Kasumi-1 (cell line): ENCODE results near the gene FBXL7.

ENCODE experiments used
- DNase-seq, 2 experiments: peaks; one replicate each; lab custom pipeline; 2025; lab: John Stamatoyannopoulos, UW

FBXL7 gene

DNA sequence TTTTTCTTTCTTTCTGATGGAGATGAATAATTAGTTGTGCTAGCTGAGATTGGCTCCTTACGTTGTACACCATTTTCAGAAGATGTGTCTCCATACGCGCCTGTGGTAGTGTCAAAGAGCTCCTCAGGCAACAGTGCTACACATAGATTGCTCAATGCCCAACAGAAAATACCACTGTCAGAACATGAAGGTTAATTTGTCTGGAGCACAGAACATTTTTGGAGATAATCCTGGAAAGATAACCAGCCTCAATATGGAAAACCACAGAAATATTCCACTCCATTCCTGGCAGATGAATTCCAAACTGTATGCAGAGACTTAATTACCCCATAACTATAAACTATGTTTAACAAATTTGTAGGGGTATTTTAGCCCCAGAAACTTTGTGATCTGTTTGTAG lies 446.0 kb downstream of the FBXL7 start:
- DNase-seq = no peak

DNA sequence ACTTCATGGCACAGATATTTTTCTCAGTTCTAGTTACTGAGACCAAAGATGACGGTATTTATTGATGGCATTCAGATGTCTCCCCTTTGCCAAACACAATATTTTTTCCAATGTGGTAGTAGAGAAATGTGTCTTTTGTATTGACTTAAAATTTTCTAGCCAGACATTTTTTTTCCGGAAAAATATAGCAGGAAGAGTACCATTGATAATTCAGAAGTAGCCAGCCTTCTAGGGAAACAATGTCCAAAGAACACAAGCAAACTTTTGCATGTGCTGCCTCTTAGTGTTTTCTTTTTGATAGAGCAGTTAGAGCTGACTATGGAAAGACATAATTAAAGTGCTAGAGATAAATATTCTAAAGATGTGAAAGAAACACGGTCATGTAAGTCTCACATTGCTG lies 448.2 kb downstream of the FBXL7 start:
- DNase-seq = no peak

DNA sequence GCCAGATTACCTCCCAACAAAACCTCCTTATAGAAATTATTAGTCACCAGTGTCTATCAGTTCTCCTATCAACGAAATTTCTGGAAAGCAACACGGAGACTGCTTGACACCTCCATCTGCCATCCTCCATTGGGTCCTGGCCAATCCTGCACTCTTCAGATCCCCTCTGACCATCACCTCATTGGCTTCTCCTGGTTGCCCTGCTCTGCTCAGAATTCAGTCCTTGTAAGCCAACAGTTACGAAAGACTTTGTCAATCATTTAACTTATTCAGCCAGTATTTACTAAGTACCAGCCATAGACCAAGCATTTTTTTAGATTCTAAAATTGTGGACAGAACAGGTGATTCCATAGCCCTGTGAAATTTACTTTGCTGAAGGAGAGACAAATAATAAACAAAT lies 451.1 kb downstream of the FBXL7 start:
- no peak for DNase-seq

DNA sequence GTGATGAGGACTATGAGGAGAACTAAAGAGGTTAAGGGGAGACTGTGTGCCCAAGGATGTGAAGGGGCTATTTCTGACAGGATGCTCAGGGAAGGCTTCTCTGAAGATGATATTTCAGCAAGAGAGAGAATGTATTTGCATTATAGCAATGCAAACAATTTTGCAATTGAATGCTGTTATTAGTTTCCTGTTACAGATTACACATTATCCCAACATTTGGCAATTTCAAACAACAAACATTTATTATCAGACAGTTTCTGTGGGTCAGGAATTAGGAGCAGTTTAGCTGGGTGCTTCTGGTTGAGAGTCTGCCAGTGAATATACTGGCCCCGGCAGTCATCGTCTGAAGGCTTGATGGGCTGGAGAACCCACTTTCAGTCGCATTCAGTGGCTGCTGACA lies 451.6 kb downstream of the FBXL7 start:
- DNase-seq = no peak

DNA sequence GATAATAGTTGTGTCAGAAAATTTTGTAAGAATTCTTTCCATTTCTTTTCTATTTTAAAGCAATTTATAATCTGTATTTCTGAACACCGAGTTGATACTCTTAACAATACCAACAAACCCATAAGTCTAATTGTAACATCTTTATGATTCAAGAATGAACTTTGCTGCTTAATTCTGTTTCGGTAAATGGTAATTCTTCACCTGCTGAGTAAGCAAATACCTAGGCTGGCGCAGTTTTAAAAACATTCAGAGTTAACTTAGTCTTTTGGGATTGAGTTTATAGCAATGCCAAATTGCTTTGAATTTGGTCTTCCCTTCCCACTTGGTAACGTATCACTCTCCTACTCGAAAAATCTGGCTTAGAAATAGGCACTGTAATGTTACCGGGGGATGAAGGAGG lies 456.6 kb downstream of the FBXL7 start:
- no peak for DNase-seq

DNA sequence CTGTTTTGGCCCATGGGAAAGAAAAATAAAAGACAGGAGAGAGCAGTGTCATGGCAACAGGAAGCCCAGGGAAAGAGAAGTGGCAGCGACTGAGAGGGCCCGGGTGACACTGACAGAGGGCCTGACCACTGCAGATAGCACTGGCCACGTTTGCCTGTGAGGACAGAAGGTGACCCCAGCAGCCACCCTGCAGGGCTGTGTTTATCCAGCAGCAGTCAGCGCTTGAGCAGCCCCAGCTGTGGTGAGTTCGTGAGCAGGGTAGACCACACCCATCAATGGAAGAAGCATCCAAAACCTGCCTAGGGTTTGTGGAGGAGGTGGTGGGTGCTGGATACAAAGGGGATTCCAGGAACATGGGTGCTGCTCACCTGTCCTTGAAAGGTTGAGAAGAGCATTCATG lies 457.1 kb downstream of the FBXL7 start:
- DNase-seq = no peak

DNA sequence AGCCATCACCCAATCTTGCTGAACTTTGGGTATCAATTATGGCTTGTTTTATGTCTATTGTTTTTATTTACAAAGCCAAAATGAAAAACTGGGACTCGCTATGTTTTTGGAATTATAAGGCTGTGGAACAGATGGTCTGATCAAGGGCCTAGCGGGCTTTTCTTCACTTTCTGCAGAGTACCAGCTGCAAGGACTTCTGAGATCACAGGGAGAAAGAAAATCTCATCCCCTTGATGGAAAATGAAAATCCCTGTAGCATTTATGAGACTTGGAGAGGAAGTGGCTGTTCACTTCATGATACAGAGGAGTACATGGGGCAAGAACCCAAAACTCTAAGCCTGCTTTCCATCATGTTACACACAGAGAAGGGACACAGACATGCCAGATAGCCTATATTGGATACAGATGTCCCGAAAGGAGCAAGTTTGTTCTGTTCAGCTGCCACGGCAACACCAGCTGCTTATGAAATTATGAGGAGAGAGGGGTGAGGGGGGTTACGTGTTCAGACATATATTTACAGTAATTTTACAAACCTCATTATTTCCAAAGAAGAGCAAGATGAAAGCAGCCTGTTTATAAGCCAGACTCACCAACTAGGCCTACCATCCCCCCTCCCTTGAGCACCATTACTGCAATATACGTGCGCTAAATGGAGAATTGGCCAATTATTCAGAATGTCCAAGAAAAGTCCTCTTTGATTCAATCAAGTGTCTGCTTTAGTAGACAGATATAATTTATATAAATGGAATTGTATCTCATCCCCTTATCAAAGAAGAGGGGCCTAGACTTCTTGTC lies 459.6 kb downstream of the FBXL7 start:
- DNase-seq = no peak

DNA sequence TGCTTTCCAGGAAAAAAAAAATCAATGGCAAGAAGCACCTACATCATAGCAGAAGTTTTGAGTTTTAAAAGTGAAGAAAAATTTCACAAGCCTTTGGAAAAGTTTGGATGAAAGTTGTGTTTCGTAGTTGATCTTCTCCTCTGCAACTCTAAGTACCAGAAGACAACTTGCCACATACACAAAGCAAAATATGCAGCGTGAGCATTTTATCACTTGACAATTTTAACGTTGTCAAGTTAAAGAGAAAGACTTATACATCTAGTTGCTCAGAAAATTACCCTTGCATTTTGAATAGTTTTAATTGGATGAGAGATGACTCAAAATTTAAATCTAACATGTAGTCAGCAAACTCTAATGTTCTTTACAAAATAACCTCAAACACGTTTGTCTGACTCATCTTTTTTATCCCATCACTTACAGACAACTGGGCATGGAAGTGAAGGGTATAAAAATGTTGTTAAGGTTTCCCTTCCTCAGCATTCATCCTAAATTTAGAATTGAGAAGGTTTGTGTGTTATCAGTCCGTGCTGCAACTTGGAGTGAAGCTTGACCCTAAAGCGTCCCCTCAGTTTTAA lies 466.2 kb downstream of the FBXL7 start:
- no peak for DNase-seq

DNA sequence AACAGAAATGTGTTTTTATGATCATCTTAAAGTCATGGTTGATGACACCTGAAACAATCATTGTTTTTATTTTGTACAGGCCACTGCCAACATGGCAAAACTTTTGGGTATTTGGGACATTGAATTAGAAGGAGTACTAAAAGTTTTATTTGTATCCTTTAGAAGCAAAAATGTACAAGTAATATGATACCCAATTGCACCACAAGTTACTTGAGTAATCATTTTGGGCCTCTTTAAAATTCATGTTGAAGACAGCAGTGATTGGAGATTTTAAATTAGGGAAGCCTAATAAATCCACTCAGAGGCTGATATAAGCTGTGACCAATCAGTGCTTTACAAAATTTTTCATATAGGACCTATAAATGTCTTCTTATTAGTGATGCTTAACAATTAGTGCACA lies 466.7 kb downstream of the FBXL7 start:
- DNase-seq = no peak

DNA sequence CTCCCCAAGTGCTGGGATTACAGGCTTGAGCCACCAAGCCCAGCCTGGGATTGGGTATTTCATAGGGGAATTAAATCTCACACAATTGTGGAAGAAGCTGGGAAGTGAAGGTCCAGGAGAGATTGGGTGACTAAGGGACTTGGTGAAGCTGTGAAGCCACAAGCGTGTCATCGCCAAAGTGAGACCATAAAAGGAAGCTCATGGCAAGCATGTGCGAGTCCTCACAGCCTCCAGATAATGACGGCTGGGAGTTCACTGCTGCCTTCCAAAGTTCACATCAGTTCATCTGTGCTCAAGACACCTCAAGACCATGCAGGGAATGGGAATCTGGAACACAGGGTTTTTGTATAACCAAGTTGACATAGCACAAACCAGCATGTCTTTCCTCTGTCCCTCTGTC lies 469.0 kb downstream of the FBXL7 start:
- DNase-seq = no peak

DNA sequence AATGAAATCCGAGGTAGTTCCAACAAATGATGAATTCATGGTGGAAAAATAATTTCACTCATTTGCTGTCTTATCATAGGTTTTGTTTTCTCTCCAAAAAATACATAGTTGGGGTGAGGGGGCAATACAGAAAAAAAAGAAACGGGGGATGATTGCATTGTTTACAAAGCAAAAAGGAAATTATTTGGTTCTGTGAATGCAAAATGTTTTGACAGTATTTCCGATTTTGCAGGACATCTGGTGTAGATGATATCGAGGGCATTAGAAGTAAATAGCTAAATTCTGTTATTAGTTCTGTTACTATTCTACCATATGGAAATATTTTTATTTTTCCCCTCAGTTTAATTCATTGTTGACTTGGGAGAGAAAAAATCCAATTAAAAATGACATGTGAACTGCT lies 477.9 kb downstream of the FBXL7 start:
- no peak for DNase-seq

DNA sequence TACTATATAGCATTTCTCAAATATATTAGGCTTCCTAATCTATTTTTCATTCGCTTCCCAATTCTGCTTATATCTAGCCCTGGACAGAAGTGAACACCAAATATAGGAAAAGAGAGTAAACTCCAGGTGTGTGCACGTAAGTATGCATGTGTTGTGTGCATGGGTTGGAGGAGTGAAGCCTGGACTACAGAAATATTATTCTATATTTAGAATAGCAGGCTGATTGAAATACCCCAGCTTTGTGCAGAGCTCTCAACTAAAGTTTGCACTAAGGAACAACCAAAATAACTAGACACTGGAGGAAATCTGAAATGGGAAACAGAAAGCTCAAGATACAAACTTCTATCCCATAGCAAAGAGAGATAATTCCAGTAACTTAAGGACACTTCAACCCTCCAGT lies 480.9 kb downstream of the FBXL7 start:
- no peak for DNase-seq

DNA sequence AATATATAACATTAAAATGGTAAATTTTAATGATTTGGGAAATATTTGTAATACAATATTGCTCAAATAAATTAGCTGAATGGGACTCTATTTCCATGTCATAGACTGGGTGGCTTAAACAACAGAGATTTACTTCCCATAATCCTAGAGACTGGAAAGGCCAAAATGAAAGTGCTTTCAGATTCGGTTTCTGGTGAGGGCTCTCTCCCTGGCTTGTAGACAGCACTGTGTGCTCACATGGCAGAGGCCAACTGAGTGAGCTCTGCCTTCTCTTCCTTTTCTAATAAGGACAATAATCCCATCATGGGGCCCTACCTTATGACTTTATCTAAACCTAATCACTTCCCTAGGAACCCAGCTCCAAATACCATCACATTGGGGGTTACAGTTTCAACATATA lies 483.4 kb downstream of the FBXL7 start:
- DNase-seq = no peak
